Mucosa of rectum (tissue), 2 donors: ENCODE results near the gene FNDC7.
"Not testable (repeated sequence)": the region's sequence is repeated elsewhere in the genome, so short reads cannot be mapped to it uniquely, and the experiment has no call there.

Experiments used
- H3K27ac ChIP-seq, 2 donors: one replicate each; pipeline ENCODE4 v1.7.0; 2013; ENCODE audit warnings: inconsistent platforms in 2 of 2, low read depth in 2 of 2, low read length in 2 of 2
- H3K27me3 ChIP-seq, 2 donors: one replicate each; pipeline ENCODE4 v1.7.0; 2013; ENCODE audit warnings: low read length in 2 of 2; ENCODE audit not compliant: control insufficient read depth in 2 of 2, insufficient read depth in 2 of 2
- H3K36me3 ChIP-seq, 2 donors: one replicate each; pipeline ENCODE4 v1.7.0; 2013; ENCODE audit warnings: low read length in 2 of 2; ENCODE audit not compliant: control insufficient read depth in 2 of 2, insufficient read depth in 2 of 2
- H3K4me1 ChIP-seq, 2 donors: one replicate each; pipeline ENCODE4 v1.7.0; 2013; ENCODE audit warnings: low read length in 2 of 2, mild to moderate bottlenecking in 1 of 2; ENCODE audit not compliant: control insufficient read depth in 2 of 2, insufficient read depth in 2 of 2
- H3K4me3 ChIP-seq, 2 donors: one replicate each; pipeline ENCODE4 v1.7.0; 2013; ENCODE audit warnings: low read length in 2 of 2
- H3K9ac ChIP-seq, 2 donors: one replicate each; pipeline ENCODE4 v1.7.0; 2013; ENCODE audit warnings: low read length in 2 of 2, low read depth in 1 of 2, mild to moderate bottlenecking in 1 of 2
- H3K9me3 ChIP-seq, 2 donors: one replicate each; pipeline ENCODE4 v1.7.0; 2013; ENCODE audit warnings: low read length in 2 of 2; ENCODE audit not compliant: control insufficient read depth in 2 of 2
- donor health status: healthy.
- donor health status: Normal muscosa, but diverticular disease.

FNDC7 gene

GRCh38 chr1:108712606-108713150 lies at the start of gene FNDC7:
TSS of gene FNDC7 (plus strand) at chr1:108712908. CDS start at chr1:108712934, 26 bp downstream.
- Histone ChIP-seq H3K9me3 (no peaks in the 10 kb centered on the region), H3K9ac (no peak within 1 kb of the TSS), H3K4me1 (no peaks in the 10 kb centered on the region), H3K4me3 (no peak within 1 kb of the TSS), H3K27ac (no peak within 1 kb of the TSS), H3K27me3 (no peaks in the 10 kb centered on the region), H3K36me3 (no peaks in the 10 kb centered on the region)

GRCh38 chr1:108663074-108663473 lies 49.6 kb upstream of the FNDC7 start:
- no peak overlapping the region for H3K9ac ChIP-seq
- no peak overlapping the region for H3K27ac ChIP-seq
- no peak overlapping the region for H3K4me3 ChIP-seq
- H3K36me3 ChIP-seq, result no peaks in the 10 kb centered on the region
- H3K9me3 ChIP-seq, result no peaks in the 10 kb centered on the region
- no peaks in the 10 kb centered on the region for H3K27me3 ChIP-seq
- H3K4me1 ChIP-seq, result peaks cover 3 to 4% of the 10 kb centered on the region in 2 donors

- H3K27me3 ChIP-seq, result no peaks in the 10 kb centered on the region
- H3K36me3 ChIP-seq, result no peaks in the 10 kb centered on the region
- no peak overlapping the region for H3K9ac ChIP-seq
- H3K9me3 ChIP-seq, result no peaks in the 10 kb centered on the region
- H3K4me1 ChIP-seq, result peaks cover 3 to 4% of the 10 kb centered on the region in 2 donors
- no peak overlapping the region for H3K4me3 ChIP-seq
- no peak overlapping the region for H3K27ac ChIP-seq
Observed at GRCh38 chr1:108664481-108664880, 48.2 kb upstream of the FNDC7 start.

- H3K36me3 ChIP-seq, result no peaks in the 10 kb centered on the region
- no peak overlapping the region for H3K9ac ChIP-seq
- no peaks in the 10 kb centered on the region for H3K9me3 ChIP-seq
- peaks cover 3 to 4% of the 10 kb centered on the region in 2 donors for H3K4me1 ChIP-seq
- H3K4me3 ChIP-seq, result no peak overlapping the region
- no peak overlapping the region for H3K27ac ChIP-seq
- H3K27me3 ChIP-seq, result no peaks in the 10 kb centered on the region
Observed at GRCh38 chr1:108665067-108665466, 47.6 kb upstream of the FNDC7 start.

- no peaks in the 10 kb centered on the region for H3K9me3 ChIP-seq
- no peaks in the 10 kb centered on the region for H3K27me3 ChIP-seq
- no peaks in the 10 kb centered on the region for H3K36me3 ChIP-seq
- no peak overlapping the region for H3K4me3 ChIP-seq
- no peak overlapping the region for H3K9ac ChIP-seq
- no peak overlapping the region for H3K27ac ChIP-seq
- H3K4me1 ChIP-seq, result peaks cover 3 to 4% of the 10 kb centered on the region in 2 donors
Observed at GRCh38 chr1:108665771-108666170, 46.9 kb upstream of the FNDC7 start.

- H3K4me1 ChIP-seq, H3K4me3 ChIP-seq, H3K9me3 ChIP-seq, H3K9ac ChIP-seq, H3K27me3 ChIP-seq, H3K36me3 ChIP-seq, H3K27ac ChIP-seq: not testable (repeated sequence)
Observed at GRCh38 chr1:108667422-108667821, 45.3 kb upstream of the FNDC7 start.

- H3K27me3 ChIP-seq, result no peaks in the 10 kb centered on the region
- H3K4me3 ChIP-seq, result no peak overlapping the region
- H3K4me1 ChIP-seq, result no peaks in the 10 kb centered on the region
- no peak overlapping the region for H3K27ac ChIP-seq
- H3K9me3 ChIP-seq, result no peaks in the 10 kb centered on the region
- H3K36me3 ChIP-seq, result no peaks in the 10 kb centered on the region
- no peak overlapping the region for H3K9ac ChIP-seq
Observed at GRCh38 chr1:108668777-108669176, 43.9 kb upstream of the FNDC7 start.

GRCh38 chr1:108669679-108670078 lies 43.0 kb upstream of the FNDC7 start:
- Histone ChIP-seq H3K4me1 (no peaks in the 10 kb centered on the region), H3K27ac (no peak overlapping the region), H3K27me3 (no peaks in the 10 kb centered on the region), H3K36me3 (no peaks in the 10 kb centered on the region), H3K4me3 (no peak overlapping the region), H3K9ac (no peak overlapping the region), H3K9me3 (no peaks in the 10 kb centered on the region)

GRCh38 chr1:108670131-108670773 lies 42.5 kb upstream of the FNDC7 start:
- no peaks in the 10 kb centered on the region for H3K4me1 ChIP-seq
- no peak overlapping the region for H3K4me3 ChIP-seq
- H3K36me3 ChIP-seq, result no peaks in the 10 kb centered on the region
- no peaks in the 10 kb centered on the region for H3K9me3 ChIP-seq
- no peak overlapping the region for H3K9ac ChIP-seq
- H3K27ac ChIP-seq, result no peak overlapping the region
- H3K27me3 ChIP-seq, result no peaks in the 10 kb centered on the region

- Histone ChIP-seq H3K9ac (no peak overlapping the region), H3K9me3 (no peaks in the 10 kb centered on the region), H3K4me3 (no peak overlapping the region), H3K27ac (no peak overlapping the region), H3K27me3 (no peaks in the 10 kb centered on the region), H3K4me1 (no peaks in the 10 kb centered on the region), H3K36me3 (no peaks in the 10 kb centered on the region)
Observed at GRCh38 chr1:108671143-108671542, 41.6 kb upstream of the FNDC7 start.
